NCI-H1930 (cell line): ENCODE measurements around the gene DBET.
"Not testable (repeated sequence)": the region's sequence is repeated elsewhere in the genome, so short reads cannot be mapped to it uniquely, and the experiment has no call there.

Source experiments
- DNase-seq, 2 experiments: peaks; one replicate each; lab custom pipeline; 2025; lab: John Stamatoyannopoulos, UW

The DBET gene

GRCh38 chr4:190049378-190050239 lies 14.7 kb upstream of the DBET start:
- DNase-seq: not testable (repeated sequence)

- DNase-seq: not testable (repeated sequence)
Observed at GRCh38 chr4:190058997-190059396, 5.3 kb upstream of the DBET start.

GRCh38 chr4:190064805-190065204 lies 503 bp downstream of the DBET start:
- not testable (repeated sequence) for DNase-seq

- DNase-seq: not testable (repeated sequence)
Observed at GRCh38 chr4:190068351-190068750, 4.0 kb downstream of the DBET start.

- not testable (repeated sequence) for DNase-seq
Observed at GRCh38 chr4:190093052-190093451, 28.8 kb downstream of the DBET start.

- not testable (repeated sequence) for DNase-seq
Observed at GRCh38 chr4:190094031-190094430, 29.7 kb downstream of the DBET start.

- DNase-seq: not testable (repeated sequence)
Observed at GRCh38 chr4:190095335-190095734, 31.0 kb downstream of the DBET start.

GRCh38 chr4:190099605-190100004 lies 35.3 kb downstream of the DBET start:
- DNase-seq: not testable (repeated sequence)

- DNase-seq: not testable (repeated sequence)
Observed at GRCh38 chr4:190101525-190101924, 37.2 kb downstream of the DBET start.

GRCh38 chr4:190106191-190106590 lies 41.9 kb downstream of the DBET start:
- DNase-seq: not testable (repeated sequence)

- DNase-seq: not testable (repeated sequence)
Observed at GRCh38 chr4:190106611-190107480, 42.5 kb downstream of the DBET start.

- DNase-seq: not testable (repeated sequence)
Observed at GRCh38 chr4:190107766-190108485, 43.6 kb downstream of the DBET start.

GRCh38 chr4:190108756-190109155 lies 44.5 kb downstream of the DBET start:
- DNase-seq: not testable (repeated sequence)

- DNase-seq: not testable (repeated sequence)
Observed at GRCh38 chr4:190109390-190110011, 45.2 kb downstream of the DBET start.

GRCh38 chr4:190110033-190110432 lies 45.7 kb downstream of the DBET start:
- DNase-seq: not testable (repeated sequence)

GRCh38 chr4:190110570-190111295 lies 46.4 kb downstream of the DBET start:
- not testable (repeated sequence) for DNase-seq

GRCh38 chr4:190112879-190113278 lies 48.6 kb downstream of the DBET start:
- not testable (repeated sequence) for DNase-seq

GRCh38 chr4:190114991-190115390 lies 50.7 kb downstream of the DBET start:
- DNase-seq: not testable (repeated sequence)
